GM19372 (cell line): Measurements from ENCODE around the gene FADS2.
A peak's percentile ranks its signal among the peaks of the same experiment; 100 is the strongest.
"Not testable (repeated sequence)": the region's sequence is repeated elsewhere in the genome, so short reads cannot be mapped to it uniquely, and the experiment has no call there.

ENCODE experiments used
- ATAC-seq: cut with Tn5 transposase; IDR thresholded peaks from one replicate; pipeline ENCODE4 v1.9.1; 2021; ENCODE audit warnings: mild to moderate bottlenecking, low read depth, moderate library complexity; ENCODE audit not compliant: unreplicated experiment

FADS2 gene

GRCh38 chr11:61864814-61865775 is 37.0 kb downstream of the FADS2 start:
- ATAC-seq, result no peak

GRCh38 chr11:61866231-61866957 is 38.3 kb downstream of the FADS2 start:
- no peak for ATAC-seq

- no peak for ATAC-seq
Measured at GRCh38 chr11:61866958-61867343, 38.9 kb downstream of the FADS2 start.

- no peak for ATAC-seq
Measured at GRCh38 chr11:61868571-61869428, 40.7 kb downstream of the FADS2 start.

- ATAC-seq, result no peak
Measured at GRCh38 chr11:61869429-61869707, 41.3 kb downstream of the FADS2 start.

- ATAC-seq, result no peak
Measured at GRCh38 chr11:61869708-61870451, 41.8 kb downstream of the FADS2 start.

- no peak for ATAC-seq
Measured at GRCh38 chr11:61870541-61871031, 42.5 kb downstream of the FADS2 start.

GRCh38 chr11:61871158-61871597 is 43.1 kb downstream of the FADS2 start:
- peak; percentile 75 for ATAC-seq

GRCh38 chr11:61872935-61873565 is 45.0 kb downstream of the FADS2 start:
- ATAC-seq, result no peak

GRCh38 chr11:61873588-61874376 is 45.7 kb downstream of the FADS2 start:
- no peak for ATAC-seq

GRCh38 chr11:61874377-61874809 is 46.3 kb downstream of the FADS2 start:
- ATAC-seq, result no peak

- no peak for ATAC-seq
Measured at GRCh38 chr11:61874853-61875252, 46.8 kb downstream of the FADS2 start.

GRCh38 chr11:61875698-61876097 is 47.6 kb downstream of the FADS2 start:
- no peak for ATAC-seq

- no peak for ATAC-seq
Measured at GRCh38 chr11:61879152-61879551, 51.1 kb downstream of the FADS2 start.

- no peak for ATAC-seq
Measured at GRCh38 chr11:61880031-61880430, 51.9 kb downstream of the FADS2 start.

GRCh38 chr11:61880454-61880853 is 52.4 kb downstream of the FADS2 start:
- no peak for ATAC-seq

- no peak for ATAC-seq
Measured at GRCh38 chr11:61881397-61881796, 53.3 kb downstream of the FADS2 start.

- not testable (repeated sequence) for ATAC-seq
Measured at GRCh38 chr11:61882267-61882666, 54.2 kb downstream of the FADS2 start.

GRCh38 chr11:61882879-61883278 is 54.8 kb downstream of the FADS2 start:
- ATAC-seq, result no peak
